ENCODE data around the gene STOX2. TPM values are rescaled to one million over a fixed set of nuclear protein-coding genes. Genes with fewer than 3 reads are reported as not detected.

Gene STOX2
- total and polyA plus RNA-seq, 2 of the 8 experiments (the other 6 are each of a cell fraction or from before 2014, with no cell fraction given), result 5.5 to 20.0 TPM

GRCh38 chr4:184032091-184032490 is 127.0 kb downstream of the STOX2 start:
- H3K23ac ChIP-seq (ENCODE audit: insufficient read length), result no peak overlapping the region
- TF ChIP-seq RAD21 (IDR thresholded peaks at IDR 0.05 in 1 of 2, conservative IDR thresholded peaks at IDR 0.05 in 1 of 2; ENCODE audit: low read depth in 2 of 2, low read length in 2 of 2), result no peak
- TF ChIP-seq NANOG (IDR thresholded peaks at IDR 0.05; ENCODE audit: insufficient read depth, low read depth, low read length, poor library complexity, severe bottlenecking), result no peak
- TF ChIP-seq CBX5 (IDR thresholded peaks at IDR 0.05; ENCODE audit: low read depth, low read length), result no peak
- TF ChIP-seq EP300 (IDR thresholded peaks at IDR 0.05; ENCODE audit: borderline replicate concordance in 1 of 2, low read depth in 2 of 2, low read length in 2 of 2), result no peak
- no peak for TF ChIP-seq BCL11A (IDR thresholded peaks at IDR 0.05; ENCODE audit: low read depth in 2 of 2, low read length in 2 of 2)
- TF ChIP-seq, protein P1, sequence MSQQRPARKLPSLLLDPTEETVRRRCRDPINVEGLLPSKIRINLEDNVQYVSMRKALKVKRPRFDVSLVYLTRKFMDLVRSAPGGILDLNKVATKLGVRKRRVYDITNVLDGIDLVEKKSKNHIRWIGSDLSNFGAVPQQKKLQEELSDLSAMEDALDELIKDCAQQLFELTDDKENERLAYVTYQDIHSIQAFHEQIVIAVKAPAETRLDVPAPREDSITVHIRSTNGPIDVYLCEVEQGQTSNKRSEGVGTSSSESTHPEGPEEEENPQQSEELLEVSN (IDR thresholded peaks at IDR 0.05), result no peak
- TF ChIP-seq POLR2A (IDR thresholded peaks at IDR 0.05; ENCODE audit: control extremely low read depth in 1 of 2, low read depth in 2 of 2, low read length in 2 of 2), result no peak
- TF ChIP-seq RBBP5 (IDR thresholded peaks at IDR 0.05; ENCODE audit: borderline replicate concordance, low read depth, low read length), result no peak
- no peak for TF ChIP-seq GABPA (IDR thresholded peaks at IDR 0.05; ENCODE audit: borderline replicate concordance, insufficient read depth, low read length)
- TF ChIP-seq POLR2AphosphoS5 (IDR thresholded peaks at IDR 0.05; ENCODE audit: low read depth, low read length), result no peak
- TF ChIP-seq RNF2 (IDR thresholded peaks at IDR 0.05; ENCODE audit: borderline replicate concordance, low read depth, low read length, missing control alignments, poor library complexity, severe bottlenecking), result no peak
- no peak for TF ChIP-seq CREB1 (IDR thresholded peaks at IDR 0.05)
- no peak for TF ChIP-seq CTBP2 (IDR thresholded peaks at IDR 0.05; ENCODE audit: borderline replicate concordance, insufficient read depth, insufficient read length, low read length)

More at GRCh38 chr4:184032091-184032490, 127.0 kb downstream of the STOX2 start:
- no peak overlapping the region for H4K8ac ChIP-seq (ENCODE audit: extremely low read depth, insufficient read depth, low read length)
- H2AK5ac ChIP-seq (ENCODE audit: low read depth, low read length), result no peak overlapping the region
- H2BK120ac ChIP-seq (replicated peaks; ENCODE audit: low read depth, low read length), result no peak overlapping the region
- H3K56ac ChIP-seq (replicated peaks; ENCODE audit: insufficient read length, low read depth, low read length), result no peak overlapping the region
- no peak overlapping the region for H3K9ac ChIP-seq (replicated peaks in 1 of 4; ENCODE audit: extremely low read depth in 1 of 4, low read depth in 3 of 4, low read length in 3 of 4)
- no peak overlapping the region for H3K27ac ChIP-seq (ENCODE audit: low read depth, low read length)
- ChIA-PET POLR2A (ENCODE audit: partially characterized antibody) (interaction anchor here (0.6 kb wide), 1 partner anchor 217 kb away, joined by 4 read pairs; no protein-coding TSS in a partner anchor), CTCF (ENCODE audit: partially characterized antibody) (no interaction called here)
- H2BK12ac ChIP-seq (ENCODE audit: low read depth, low read length), result no peak overlapping the region
- H3K9me3 ChIP-seq (ENCODE audit: insufficient read depth in 2 of 2, low read depth in 1 of 2, low read length in 1 of 2), result no peaks in the 10 kb centered on the region
- H3K79me2 ChIP-seq (ENCODE audit: control insufficient read depth in 1 of 2, insufficient read depth in 2 of 2, low read length in 2 of 2), result no peaks in the 10 kb centered on the region
- no peak for DNase-seq (ENCODE audit: low read depth in 1 of 2, low spot score in 2 of 2)
- H3K4me3 ChIP-seq (ENCODE audit: extremely low read depth in 1 of 4, insufficient read depth in 2 of 4, low read depth in 3 of 4, low read length in 4 of 4), result no peak overlapping the region
- no peaks in the 10 kb centered on the region for H3K4me1 ChIP-seq (replicated peaks in 1 of 4; ENCODE audit: control insufficient read depth in 3 of 4, insufficient read depth in 4 of 4, low read length in 3 of 4)
- no peaks in the 10 kb centered on the region for H3K36me3 ChIP-seq (ENCODE audit: control insufficient read depth in 2 of 4, insufficient read depth in 4 of 4, low read length in 3 of 4)
- no peak overlapping the region for H2BK15ac ChIP-seq (ENCODE audit: low read length)
- H4K5ac ChIP-seq (ENCODE audit: insufficient read length, low read depth, low read length), result no peak overlapping the region
- no peak overlapping the region for H3K4ac ChIP-seq (replicated peaks; ENCODE audit: insufficient read length, low read depth, low read length)
- FAIRE-seq, result no peak
- no peaks in the 10 kb centered on the region for H4K20me1 ChIP-seq (replicated peaks in 1 of 2; ENCODE audit: control insufficient read depth in 1 of 2, insufficient read depth in 2 of 2, low read length in 2 of 2)
- no peak overlapping the region for H2BK5ac ChIP-seq (ENCODE audit: low read depth, low read length)
- no peaks in the 10 kb centered on the region for H3K27me3 ChIP-seq (replicated peaks in 1 of 4; ENCODE audit: control insufficient read depth in 3 of 4, extremely low read depth in 1 of 4, insufficient read depth in 3 of 4, low read length in 3 of 4)
- H2AFZ ChIP-seq (ENCODE audit: low read length), result no peak overlapping the region
- no peak overlapping the region for H3K14ac ChIP-seq (ENCODE audit: insufficient read length)
- no peak overlapping the region for H4K91ac ChIP-seq (replicated peaks; ENCODE audit: insufficient read length, low read length)
- WGBS, 2 experiments (ENCODE audit: extremely low coverage in 1 of 2, insufficient coverage in 1 of 2, insufficient read length in 1 of 2, insufficient replicate concordance in 2 of 2, low coverage in 1 of 2, low lambda C conversion rate in 2 of 2, missing lambda C conversion rate in 1 of 2), result 90% methylated on average over 6 of the region's 6 CpGs; no CpG with 5 or more reads in 1 of the 2 experiments
- H3K18ac ChIP-seq (ENCODE audit: extremely low read depth, low read length), result no peak overlapping the region
- H2BK20ac ChIP-seq (ENCODE audit: low read length), result no peak overlapping the region
- H3K79me1 ChIP-seq (ENCODE audit: low read depth, low read length), result no peaks in the 10 kb centered on the region
- H3K23me2 ChIP-seq (ENCODE audit: low read depth, low read length), result no peaks in the 10 kb centered on the region
- no peak overlapping the region for H3K4me2 ChIP-seq (ENCODE audit: insufficient read depth in 1 of 2, low read depth in 2 of 2, low read length in 2 of 2)
